ENCODE results near the gene RPS6KB1.
"Not testable (repeated sequence)": the region's sequence is repeated elsewhere in the genome, so short reads cannot be mapped to it uniquely, and the experiment has no call there.

The RPS6KB1 gene

DNA sequence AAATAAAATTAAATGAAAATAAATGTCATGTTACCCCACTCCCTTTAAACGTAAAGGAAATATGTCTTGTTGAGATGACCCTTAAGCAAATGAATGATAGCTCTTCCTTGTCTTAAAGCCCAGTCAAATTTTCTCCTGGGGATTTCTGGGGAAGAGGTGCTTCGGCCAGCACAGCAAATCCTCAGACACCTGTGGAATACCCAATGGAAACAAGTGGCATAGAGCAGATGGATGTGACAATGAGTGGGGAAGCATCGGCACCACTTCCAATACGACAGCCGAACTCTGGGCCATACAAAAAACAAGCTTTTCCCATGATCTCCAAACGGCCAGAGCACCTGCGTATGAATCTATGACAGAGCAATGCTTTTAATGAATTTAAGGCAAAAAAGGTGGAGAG is 53.5 kb downstream of the RPS6KB1 start:
- not testable (repeated sequence) for DNase-seq (ENCODE audit: low spot score)

DNA sequence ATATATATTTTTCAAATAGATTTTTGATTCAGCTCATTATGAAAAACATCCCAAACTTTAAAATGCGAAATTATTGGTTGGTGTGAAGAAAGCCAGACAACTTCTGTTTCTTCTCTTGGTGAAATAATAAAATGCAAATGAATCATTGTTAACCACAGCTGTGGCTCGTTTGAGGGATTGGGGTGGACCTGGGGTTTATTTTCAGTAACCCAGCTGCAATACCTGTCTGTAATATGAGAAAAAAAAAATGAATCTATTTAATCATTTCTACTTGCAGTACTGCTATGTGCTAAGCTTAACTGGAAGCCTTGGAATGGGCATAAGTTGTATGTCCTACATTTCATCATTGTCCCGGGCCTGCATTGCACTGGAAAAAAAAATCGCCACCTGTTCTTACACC is 54.4 kb downstream of the RPS6KB1 start:
- DNase-seq (ENCODE audit: low spot score) = not testable (repeated sequence)

DNA sequence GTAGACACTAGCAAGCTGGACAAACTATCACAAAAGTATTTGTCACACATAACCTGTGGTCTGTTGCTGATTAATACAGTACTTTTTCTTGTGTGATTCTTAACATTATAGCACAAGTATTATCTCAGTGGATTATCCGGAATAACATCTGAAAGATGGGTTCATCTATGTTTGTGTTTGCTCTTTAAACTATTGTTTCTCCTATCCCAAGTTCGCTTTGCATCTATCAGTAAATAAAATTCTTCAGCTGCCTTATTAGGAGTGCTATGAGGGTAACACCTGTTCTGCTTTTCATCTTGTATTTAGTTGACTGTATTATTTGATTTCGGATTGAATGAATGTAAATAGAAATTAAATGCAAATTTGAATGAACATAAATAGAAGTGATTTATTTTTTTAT is 57.1 kb downstream of the RPS6KB1 start:
- no peak for DNase-seq (ENCODE audit: low spot score)

DNA sequence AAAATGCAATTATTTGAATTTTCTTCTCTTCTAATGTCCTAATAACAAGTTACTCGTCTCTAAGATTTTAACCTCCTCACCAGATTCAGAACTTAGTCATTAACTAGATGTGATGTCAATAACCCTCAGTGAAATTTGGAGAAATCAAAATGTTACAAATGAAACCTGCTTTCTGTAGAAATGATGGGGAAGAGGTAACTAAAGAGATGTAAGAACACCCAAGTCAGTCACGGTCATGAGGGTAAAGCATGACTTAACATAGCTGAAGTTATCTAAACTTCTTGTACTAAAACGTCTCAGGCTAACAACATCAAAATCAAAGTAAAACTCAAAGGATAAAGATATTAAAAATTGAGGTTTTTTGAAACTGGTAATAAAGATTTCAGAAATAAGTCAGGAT is 61.9 kb downstream of the RPS6KB1 start:
- no peak for DNase-seq (ENCODE audit: low spot score)

DNA sequence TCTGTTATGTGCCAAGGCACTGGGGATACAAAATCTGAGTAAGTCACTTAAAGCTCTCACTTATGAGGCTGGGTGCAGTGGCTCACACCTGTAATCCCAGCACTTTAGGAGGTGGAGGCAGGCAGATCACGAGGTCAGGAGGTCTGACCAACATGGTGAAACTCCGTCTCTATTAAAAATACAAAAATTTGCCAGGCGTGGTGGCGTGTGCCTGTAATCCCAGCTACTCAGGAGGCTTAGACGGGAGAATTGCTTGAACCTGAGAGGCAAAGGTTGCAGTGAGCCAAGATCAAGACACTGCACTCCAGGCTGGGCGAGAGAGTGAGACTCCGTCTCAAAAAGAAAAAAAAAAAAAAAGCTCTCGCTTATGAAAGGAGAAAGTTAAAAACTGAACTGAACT is 66.7 kb downstream of the RPS6KB1 start:
- DNase-seq (ENCODE audit: low spot score) = not testable (repeated sequence)

DNA sequence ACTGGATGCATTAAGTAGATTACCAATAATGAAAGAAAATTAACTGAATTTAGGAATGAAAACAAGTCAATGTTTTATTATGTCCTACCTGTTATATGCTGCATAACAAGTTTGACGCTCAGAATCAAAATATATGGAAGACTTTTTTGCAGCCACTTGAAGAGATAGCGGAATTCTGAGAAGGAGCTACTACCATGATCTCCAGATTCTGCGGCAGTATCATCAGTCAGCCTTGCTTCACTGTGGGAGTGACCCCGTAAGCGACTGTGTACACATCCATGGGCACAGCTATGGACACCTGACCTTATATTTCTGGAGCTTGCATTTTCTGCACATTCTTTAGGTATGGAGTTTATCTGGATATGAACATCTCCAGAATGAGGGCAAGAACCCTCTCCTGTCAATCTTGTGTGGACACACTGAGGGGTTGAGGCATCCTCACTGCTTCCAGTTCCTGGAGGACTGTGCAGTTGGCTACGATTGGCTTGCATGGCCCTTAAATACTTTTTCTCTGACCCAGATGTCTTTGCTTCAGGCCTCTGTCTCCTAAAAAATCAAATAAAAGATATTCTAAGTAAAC is 69.9 kb downstream of the RPS6KB1 start:
- no peak for DNase-seq (ENCODE audit: low spot score)

DNA sequence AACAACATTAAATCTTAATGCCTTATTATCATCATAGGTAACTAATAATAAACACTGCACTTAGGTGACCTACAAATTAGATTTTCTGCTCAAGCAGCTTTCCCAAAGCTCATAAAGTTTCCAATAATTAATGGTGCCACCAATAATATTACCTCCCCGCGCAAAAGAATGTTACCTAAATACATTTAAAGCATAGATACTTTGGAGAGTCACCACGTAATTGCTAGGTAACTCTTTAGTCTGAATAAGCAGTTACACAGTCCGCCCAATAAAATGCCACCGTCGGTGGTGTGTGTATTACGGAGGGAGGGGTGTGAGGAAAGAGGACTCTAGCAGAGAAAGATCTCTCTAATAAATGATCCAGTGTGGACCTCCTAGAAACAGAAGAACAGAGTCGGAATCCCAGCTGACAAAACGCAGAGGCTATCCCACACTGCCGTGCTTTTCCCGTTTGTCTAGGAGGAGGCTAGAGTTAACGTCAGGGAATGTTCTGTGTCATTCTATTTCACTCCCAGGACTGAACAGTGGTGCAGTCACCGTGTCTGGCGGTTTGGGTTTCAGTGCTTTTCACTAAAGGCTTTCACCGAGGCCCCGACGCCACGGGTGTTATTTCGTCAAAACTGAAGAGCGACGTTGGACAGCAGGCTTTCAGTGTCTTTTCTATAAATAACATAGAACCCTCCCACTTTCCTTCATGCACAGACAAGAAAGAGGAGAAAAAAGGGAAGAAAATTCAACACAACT is 71.0 kb downstream of the RPS6KB1 start:
- DNase-seq (ENCODE audit: low spot score) = peak; percentile 71

DNA sequence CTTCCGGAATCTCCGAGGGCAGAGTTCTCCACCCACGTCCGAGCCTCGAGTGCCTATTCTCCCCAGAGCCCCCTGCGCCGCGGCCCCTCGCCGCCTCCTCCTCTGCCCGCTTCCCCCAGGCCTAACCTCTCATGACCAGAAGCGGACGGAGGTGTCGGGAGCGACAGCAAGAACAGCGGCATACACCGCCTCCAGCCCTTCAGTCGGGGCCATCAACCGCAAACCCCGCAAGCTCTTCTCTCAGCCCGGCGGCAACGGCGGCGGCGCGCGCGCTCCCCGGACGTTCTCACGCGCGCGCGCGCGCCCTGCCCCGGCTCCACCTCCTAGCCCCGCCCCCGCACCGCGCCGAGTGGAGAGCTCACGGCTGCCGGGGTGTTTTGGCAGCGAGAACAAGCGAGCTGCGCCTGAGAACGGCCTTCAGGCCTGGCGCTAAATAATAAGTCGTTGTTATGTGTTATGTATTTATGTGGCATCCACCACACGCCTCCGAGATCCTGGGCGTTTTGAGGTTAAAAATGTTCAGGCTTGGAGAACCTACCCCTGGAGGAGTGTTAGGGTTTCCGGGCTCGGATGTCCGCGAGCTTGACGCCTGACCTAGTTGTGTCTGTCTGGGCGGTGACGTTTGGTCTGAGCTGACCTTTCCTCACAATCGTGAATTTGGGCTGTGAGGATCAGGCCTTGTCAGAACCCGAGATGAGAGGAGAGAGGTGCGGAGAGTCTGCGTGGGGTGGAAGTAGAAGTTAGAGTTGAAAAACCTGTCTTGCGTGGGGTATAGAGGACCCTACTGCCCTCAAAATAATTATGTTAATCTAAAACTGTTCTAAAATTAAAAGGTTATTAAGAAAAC is 71.8 kb downstream of the RPS6KB1 start, which contains the start of gene RNFT1:
Gene RNFT1 (minus strand): TSS at position 259 of the 847 bp plus-strand sequence. CDS start 77 bp downstream, at position 182.
- DNase-seq (ENCODE audit: low spot score) = peak; percentile 86

DNA sequence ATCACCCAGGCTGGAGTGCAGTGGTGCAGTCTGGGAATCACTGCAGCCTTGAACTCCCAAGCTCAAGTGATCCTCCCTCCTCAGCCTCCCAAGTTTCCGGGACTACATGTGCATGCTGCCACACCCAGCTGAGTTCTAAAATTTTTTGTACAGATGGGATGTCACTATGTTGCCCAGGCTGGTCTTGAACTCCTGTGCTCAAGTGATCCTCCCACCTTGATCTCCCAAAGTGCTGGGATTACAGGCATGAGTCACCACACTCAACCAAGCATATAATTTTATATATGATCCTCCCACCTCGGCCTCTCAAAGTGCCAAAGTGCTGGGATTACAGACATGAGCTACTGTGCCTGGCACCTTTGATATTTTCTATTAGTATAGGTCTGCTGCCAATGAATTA is 78.8 kb downstream of the RPS6KB1 start:
- not testable (repeated sequence) for DNase-seq (ENCODE audit: low spot score)

DNA sequence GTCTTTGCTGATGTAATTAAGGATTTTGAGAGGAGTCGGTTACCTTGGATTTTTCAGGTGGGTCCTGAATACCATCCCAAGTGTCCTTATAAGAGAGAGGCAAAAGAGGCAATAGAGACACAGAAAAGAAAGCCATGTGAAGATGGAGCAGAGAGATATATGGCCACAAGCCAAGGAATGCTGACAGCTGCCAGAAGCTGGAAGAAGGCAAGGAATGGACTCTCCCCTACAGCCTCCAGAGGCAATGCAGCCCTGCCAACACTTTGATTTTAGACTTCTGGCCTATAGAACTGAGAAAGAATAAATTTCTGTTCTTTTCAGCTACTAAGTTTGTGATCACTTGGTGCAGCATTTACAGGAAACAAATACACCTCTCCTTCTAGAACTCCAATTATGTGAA is 79.9 kb downstream of the RPS6KB1 start:
- no peak for DNase-seq (ENCODE audit: low spot score)

DNA sequence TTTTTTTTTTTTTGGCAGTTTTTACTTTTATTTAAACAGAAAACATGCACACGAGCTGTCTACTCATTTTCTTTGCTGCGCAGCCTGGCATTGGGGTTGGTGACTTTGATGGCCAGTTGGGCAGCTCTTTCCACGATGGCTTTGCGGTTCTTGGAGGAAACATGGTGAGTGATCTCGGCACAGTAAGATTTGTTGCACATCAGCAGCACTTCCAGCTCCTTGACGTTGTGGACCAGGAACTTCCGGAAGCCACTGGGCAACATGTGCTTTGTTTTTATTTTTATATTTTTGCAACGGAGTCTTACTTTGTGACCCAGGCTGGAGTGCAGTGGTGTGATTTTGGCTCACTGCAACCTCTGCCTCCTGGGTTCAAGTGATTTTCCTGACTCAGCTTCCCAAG is 80.6 kb downstream of the RPS6KB1 start:
- DNase-seq (ENCODE audit: low spot score) = not testable (repeated sequence)

DNA sequence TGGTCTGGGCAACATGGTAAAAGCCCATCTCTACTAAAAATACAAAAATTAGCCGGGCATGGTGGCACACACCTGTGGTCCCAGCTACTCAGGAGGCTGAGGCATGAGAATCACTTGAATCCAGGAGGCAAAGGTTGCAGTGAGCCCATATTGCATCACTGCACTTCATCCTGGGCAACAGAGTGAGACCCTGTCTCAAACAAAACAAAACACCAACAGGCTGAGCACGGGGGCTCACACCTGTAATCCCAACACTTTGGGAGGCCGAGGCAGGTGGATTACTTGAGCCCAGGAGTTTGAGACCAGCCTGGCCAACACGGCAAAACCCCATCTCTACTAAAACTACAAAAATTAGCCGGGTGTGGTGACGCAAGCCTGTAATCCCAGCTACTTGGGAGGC is 82.2 kb downstream of the RPS6KB1 start:
- DNase-seq (ENCODE audit: low spot score) = not testable (repeated sequence)

DNA sequence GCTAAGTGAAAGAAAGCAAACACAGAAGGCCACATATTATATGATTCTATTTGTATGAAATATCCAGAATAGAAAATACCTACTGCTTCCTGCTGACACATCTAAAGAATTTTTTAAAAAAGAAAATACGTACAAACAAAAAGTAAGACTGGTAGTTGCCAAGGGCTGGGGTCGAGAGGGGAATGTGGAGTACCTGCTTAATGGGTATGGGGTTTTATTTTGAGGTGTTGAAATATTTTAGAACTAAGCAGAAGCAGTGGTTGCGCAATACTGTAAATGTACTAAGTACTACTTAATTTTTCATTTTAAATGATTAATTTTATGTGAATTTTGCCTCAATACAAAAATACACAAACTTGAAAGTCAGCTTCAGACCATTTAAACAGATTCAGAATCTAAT is 103.7 kb downstream of the RPS6KB1 start:
- not testable (repeated sequence) for DNase-seq (ENCODE audit: low spot score)

Measured in cerebellar cortex (tissue), 1 donor.